Bronchial epithelial cell (primary cell): ENCODE measurements around the gene C14orf180. TPM values are rescaled to one million over a fixed set of nuclear protein-coding genes. Genes with fewer than 3 reads are reported as not detected.

Source experiments
- DNase-seq: peaks from one replicate; pipeline ENCODE4 v3.0.0-alpha.2; 2010; ENCODE audit warnings: low read depth
- FAIRE-seq: peaks from 2 replicates; lab custom pipeline; 2011; peaks lifted over from hg19 to GRCh38; lab: Jason Lieb, UNC
- H3K27me3 ChIP-seq: 2 replicates; pipeline ENCODE4 v1.5.1; 2011; ENCODE audit warnings: low read length; ENCODE audit not compliant: control insufficient read depth, insufficient read depth
- H3K36me3 ChIP-seq: 2 replicates; pipeline ENCODE4 v1.5.1; 2011; ENCODE audit warnings: low read length; ENCODE audit not compliant: control insufficient read depth, insufficient read depth
- H3K4me3 ChIP-seq: 2 replicates; pipeline ENCODE4 v1.5.1; 2011; ENCODE audit warnings: mild to moderate bottlenecking, low read depth, low read length, control low read depth
- CTCF ChIP-seq: IDR thresholded peaks from 2 replicates; pipeline ENCODE4 v1.5.1; 2011; ENCODE audit warnings: mild to moderate bottlenecking, moderate library complexity, low read length, control low read depth, inconsistent platforms; ENCODE audit not compliant: insufficient read depth, severe bottlenecking
- total RNA-seq: library from RNA; depleted of rRNA; stranded (reverse); fragments of >200 nt; gene quantifications from 2 replicates; pipeline ENCODE4 v1.2.1, GENCODE V29; 2014

C14orf180 gene
- total RNA-seq, 1 donor from 2014 or later: not detected

- DNase-seq (no peak), FAIRE-seq (no peak)
- Histone ChIP-seq H3K36me3 (no peaks in the 10 kb centered on the region), H3K27me3 (no peaks in the 10 kb centered on the region), H3K4me3 (no peak overlapping the region)
- no peak for TF ChIP-seq CTCF
Measured at GRCh38 chr14:104574536-104574935, 5.0 kb upstream of the C14orf180 start.

- no peak for DNase-seq
- TF ChIP-seq CTCF: no peak
- no peaks in the 10 kb centered on the region for H3K36me3 ChIP-seq
- no peaks in the 10 kb centered on the region for H3K27me3 ChIP-seq
- H3K4me3 ChIP-seq: no peak overlapping the region
- no peak for FAIRE-seq
Measured at GRCh38 chr14:104574978-104575583, 4.5 kb upstream of the C14orf180 start.

- no peak for FAIRE-seq
- DNase-seq: no peak
- no peak for TF ChIP-seq CTCF
- H3K4me3 ChIP-seq: no peak overlapping the region
- H3K27me3 ChIP-seq: peaks cover 3% of the 10 kb centered on the region
- no peaks in the 10 kb centered on the region for H3K36me3 ChIP-seq
Measured at GRCh38 chr14:104576232-104576969, 3.2 kb upstream of the C14orf180 start.

GRCh38 chr14:104576970-104577332 lies 2.6 kb upstream of the C14orf180 start:
- Histone ChIP-seq H3K36me3 (no peaks in the 10 kb centered on the region), H3K27me3 (peaks cover 3% of the 10 kb centered on the region), H3K4me3 (no peak overlapping the region)
- FAIRE-seq: no peak
- no peak for TF ChIP-seq CTCF
- DNase-seq: no peak

- DNase-seq (no peak), FAIRE-seq (no peak)
- H3K4me3 ChIP-seq: no peak overlapping the region
- peaks cover 3% of the 10 kb centered on the region for H3K27me3 ChIP-seq
- no peak for TF ChIP-seq CTCF
- no peaks in the 10 kb centered on the region for H3K36me3 ChIP-seq
Measured at GRCh38 chr14:104577426-104577825, 2.1 kb upstream of the C14orf180 start.
